Adipocyte (in vitro differentiated cells): ENCODE data around the gene CYP2R1.
A peak's percentile ranks its signal among the peaks of the same experiment; 100 is the strongest.

ENCODE experiments used
- DNase-seq: peaks from one replicate; pipeline ENCODE4 v3.0.0-alpha.2; 2015; ENCODE audit warnings: low read depth
- H3K27me3 ChIP-seq: replicated peaks from 2 replicates; pipeline ENCODE4 v1.7.0; 2013; ENCODE audit warnings: mild to moderate bottlenecking, low read length, moderate library complexity; ENCODE audit not compliant: control insufficient read depth, insufficient read depth
- H3K36me3 ChIP-seq: 2 replicates; pipeline ENCODE4 v1.7.0; 2013; ENCODE audit warnings: low read length, mild to moderate bottlenecking, moderate library complexity; ENCODE audit not compliant: control insufficient read depth, insufficient read depth, severe bottlenecking
- H3K4me1 ChIP-seq: 2 replicates; pipeline ENCODE4 v1.7.0; 2013; ENCODE audit warnings: mild to moderate bottlenecking, low read length, moderate library complexity; ENCODE audit not compliant: control insufficient read depth, insufficient read depth
- H3K4me3 ChIP-seq: 2 replicates; pipeline ENCODE4 v1.7.0; 2013; ENCODE audit warnings: mild to moderate bottlenecking, low read length, moderate library complexity
- H3K9ac ChIP-seq: 2 replicates; pipeline ENCODE4 v1.7.0; 2013; ENCODE audit warnings: mild to moderate bottlenecking, low read length, moderate library complexity
- H3K9me3 ChIP-seq: 2 replicates; pipeline ENCODE4 v1.7.0; 2013; ENCODE audit warnings: mild to moderate bottlenecking, low read length, moderate library complexity; ENCODE audit not compliant: control insufficient read depth

The CYP2R1 gene

DNA sequence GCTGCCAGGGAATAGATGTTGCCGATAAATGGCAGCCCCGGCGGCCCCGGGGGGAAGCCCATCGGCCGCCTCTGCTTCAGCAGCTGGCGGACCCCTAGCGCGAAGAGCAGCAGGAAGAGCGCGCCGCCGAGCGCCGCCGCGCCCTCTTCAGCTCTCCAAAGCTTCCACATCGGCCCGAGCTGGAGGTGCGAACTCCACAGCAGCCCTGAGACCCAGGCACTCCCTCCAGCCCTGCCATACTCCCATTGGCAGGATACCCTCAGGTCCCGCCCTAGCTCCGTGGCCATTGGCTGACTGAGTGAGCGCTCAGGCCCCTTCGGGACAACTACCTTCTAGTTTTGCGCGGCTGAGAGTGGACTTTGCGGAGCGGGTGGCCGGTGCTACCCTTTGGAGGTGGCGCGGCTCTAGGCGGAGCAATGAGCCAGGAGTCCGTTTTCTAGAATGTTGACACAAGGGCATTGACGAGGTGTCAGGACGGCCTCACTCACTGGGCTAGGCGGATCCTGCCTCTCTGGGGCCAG lies at the start of gene CYP2R1:
Gene CYP2R1 (minus strand): TSS at position 196 of the 521 bp plus-strand sequence. CDS start 26 bp downstream, at position 170.
- Histone ChIP-seq H3K36me3 (no peaks in the 10 kb centered on the region), H3K4me3 (peak within 1 kb of the TSS; percentile 94), H3K9me3 (no peaks in the 10 kb centered on the region), H3K4me1 (peaks cover 21% of the 10 kb centered on the region), H3K9ac (peak within 1 kb of the TSS; percentile 83), H3K27me3 (no peaks in the 10 kb centered on the region)
- DNase-seq = peak; percentile 97

DNA sequence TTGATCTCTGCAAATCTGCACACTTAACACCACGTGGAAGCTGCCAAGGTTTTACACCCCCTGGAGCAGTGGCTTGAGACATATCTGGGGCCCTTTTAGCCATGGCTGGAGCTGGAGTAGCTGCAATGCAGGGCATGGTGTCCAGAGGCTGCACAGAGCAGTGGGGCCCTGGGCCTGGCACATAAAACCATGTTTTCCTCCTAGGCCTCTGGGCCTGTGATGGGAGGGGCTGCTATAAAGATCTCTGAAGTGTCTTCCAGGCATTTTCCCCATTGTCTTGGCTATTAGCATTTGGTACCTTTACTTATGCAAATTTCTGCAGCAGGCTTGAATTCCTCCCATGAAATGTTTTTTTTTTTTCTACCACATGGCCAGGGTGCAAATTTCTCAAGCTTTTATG lies 46.9 kb upstream of the CYP2R1 start:
- Histone ChIP-seq H3K4me1 (no peaks in the 10 kb centered on the region), H3K9me3 (peaks cover 2% of the 10 kb centered on the region), H3K4me3 (no peak overlapping the region), H3K9ac (no peak overlapping the region), H3K27me3 (no peaks in the 10 kb centered on the region), H3K36me3 (no peaks in the 10 kb centered on the region)
- no peak for DNase-seq

- no peak overlapping the region for H3K9ac ChIP-seq
- no peak overlapping the region for H3K4me3 ChIP-seq
- H3K4me1 ChIP-seq = no peaks in the 10 kb centered on the region
- H3K27me3 ChIP-seq = no peaks in the 10 kb centered on the region
- no peak for DNase-seq
- peaks cover 2% of the 10 kb centered on the region for H3K9me3 ChIP-seq
- no peaks in the 10 kb centered on the region for H3K36me3 ChIP-seq
These were observed 42.8 kb upstream of the CYP2R1 start for GRCh38 chr11:14934641-14935351.

- Histone ChIP-seq H3K9ac (no peak overlapping the region), H3K4me1 (no peaks in the 10 kb centered on the region), H3K4me3 (no peak overlapping the region), H3K27me3 (no peaks in the 10 kb centered on the region), H3K36me3 (no peaks in the 10 kb centered on the region), H3K9me3 (peaks cover 17% of the 10 kb centered on the region)
- DNase-seq = no peak
These were observed 40.4 kb upstream of the CYP2R1 start for GRCh38 chr11:14932447-14932846.

DNA sequence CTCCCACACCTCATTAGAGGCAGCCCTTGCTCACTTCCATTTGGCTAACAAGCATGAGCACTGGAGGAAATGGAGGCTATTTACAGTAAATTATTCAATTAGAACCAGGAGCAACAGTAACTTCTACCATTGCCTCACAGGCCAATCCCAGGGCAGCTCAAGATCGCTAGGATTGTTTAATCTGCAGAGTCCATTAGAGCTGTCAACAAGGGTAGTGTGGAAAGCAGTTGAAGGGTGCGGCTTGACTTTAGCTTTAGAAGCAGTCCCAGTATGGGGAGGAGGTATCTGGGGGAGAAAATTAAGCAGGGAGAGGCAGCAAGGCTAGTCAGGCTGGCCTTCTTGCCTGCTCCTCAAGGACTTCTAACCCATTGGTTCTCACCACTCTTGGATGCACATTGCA lies 38.3 kb upstream of the CYP2R1 start:
- no peaks in the 10 kb centered on the region for H3K36me3 ChIP-seq
- no peak overlapping the region for H3K4me3 ChIP-seq
- H3K9ac ChIP-seq = no peak overlapping the region
- H3K9me3 ChIP-seq = peaks cover 20% of the 10 kb centered on the region
- no peaks in the 10 kb centered on the region for H3K4me1 ChIP-seq
- H3K27me3 ChIP-seq = no peaks in the 10 kb centered on the region
- DNase-seq = no peak

GRCh38 chr11:14927146-14927545 lies 35.1 kb upstream of the CYP2R1 start:
- DNase-seq = no peak
- H3K27me3 ChIP-seq = peaks cover 11% of the 10 kb centered on the region
- H3K9ac ChIP-seq = no peak overlapping the region
- no peaks in the 10 kb centered on the region for H3K36me3 ChIP-seq
- no peaks in the 10 kb centered on the region for H3K4me1 ChIP-seq
- peaks cover 20% of the 10 kb centered on the region for H3K9me3 ChIP-seq
- H3K4me3 ChIP-seq = no peak overlapping the region

- H3K9me3 ChIP-seq = peaks cover 18% of the 10 kb centered on the region
- no peak overlapping the region for H3K9ac ChIP-seq
- H3K4me3 ChIP-seq = no peak overlapping the region
- no peak for DNase-seq
- H3K4me1 ChIP-seq = no peaks in the 10 kb centered on the region
- H3K27me3 ChIP-seq = peaks cover 24% of the 10 kb centered on the region
- no peaks in the 10 kb centered on the region for H3K36me3 ChIP-seq
These were observed 32.3 kb upstream of the CYP2R1 start for GRCh38 chr11:14924318-14924717.

DNA sequence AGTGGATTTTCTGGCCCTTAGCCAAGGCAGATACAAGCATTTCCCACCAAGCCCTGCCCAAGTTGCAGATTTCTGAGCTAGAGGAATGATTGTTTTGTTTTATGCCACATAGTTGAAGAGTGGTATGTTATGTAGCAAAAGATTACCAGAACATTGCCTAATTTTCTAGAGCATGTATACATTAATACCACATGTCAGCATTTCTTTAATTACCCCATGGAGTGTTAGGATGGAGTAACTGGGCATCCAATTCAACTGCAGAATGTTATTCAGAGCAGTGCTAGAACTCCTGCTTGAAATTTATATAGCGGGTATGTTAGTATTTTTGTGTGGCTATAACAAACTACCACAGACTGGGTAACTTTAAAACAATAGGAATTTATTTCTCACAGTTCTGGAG lies 24.4 kb upstream of the CYP2R1 start:
- DNase-seq = no peak
- H3K4me3 ChIP-seq = no peak overlapping the region
- H3K9me3 ChIP-seq = no peaks in the 10 kb centered on the region
- H3K4me1 ChIP-seq = no peaks in the 10 kb centered on the region
- H3K27me3 ChIP-seq = peaks cover 12% of the 10 kb centered on the region
- no peak overlapping the region for H3K9ac ChIP-seq
- H3K36me3 ChIP-seq = no peaks in the 10 kb centered on the region

DNA sequence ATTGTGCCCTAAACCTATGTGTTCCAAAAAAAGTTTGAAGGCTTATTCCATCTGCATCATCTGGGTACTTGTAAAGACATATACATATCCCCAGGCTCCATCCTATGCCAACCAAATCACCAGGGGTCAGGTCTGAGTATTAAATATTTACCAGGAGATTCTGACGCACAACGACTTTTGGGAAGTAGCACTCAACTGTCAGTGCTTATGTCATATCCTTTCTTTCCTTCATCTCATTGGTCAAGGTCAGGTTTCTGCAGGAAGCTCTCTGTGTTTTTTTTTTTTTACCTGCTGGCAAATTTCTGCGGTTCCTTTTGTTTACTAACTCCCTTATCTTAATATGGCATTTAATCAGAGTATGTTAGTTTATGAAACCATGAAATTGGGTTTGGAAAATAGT lies 22.5 kb upstream of the CYP2R1 start:
- no peak overlapping the region for H3K9ac ChIP-seq

GRCh38 chr11:14908214-14908880 lies 16.3 kb upstream of the CYP2R1 start:
- peak; percentile 54 for DNase-seq
- no peaks in the 10 kb centered on the region for H3K36me3 ChIP-seq
- H3K4me3 ChIP-seq = no peak overlapping the region
- no peaks in the 10 kb centered on the region for H3K9me3 ChIP-seq
- no peak overlapping the region for H3K9ac ChIP-seq
- H3K27me3 ChIP-seq = peaks cover 5% of the 10 kb centered on the region
- H3K4me1 ChIP-seq = peaks cover 22% of the 10 kb centered on the region

More for the DNA sequence above, 22.5 kb upstream of the CYP2R1 start:
- peaks cover 1% of the 10 kb centered on the region for H3K27me3 ChIP-seq
- DNase-seq = no peak
- no peaks in the 10 kb centered on the region for H3K9me3 ChIP-seq
- H3K4me3 ChIP-seq = no peak overlapping the region
- H3K4me1 ChIP-seq = no peaks in the 10 kb centered on the region
- H3K36me3 ChIP-seq = no peaks in the 10 kb centered on the region

- Histone ChIP-seq H3K4me3 (no peak overlapping the region), H3K9me3 (no peaks in the 10 kb centered on the region), H3K4me1 (peaks cover 26% of the 10 kb centered on the region), H3K27me3 (peaks cover 5% of the 10 kb centered on the region), H3K9ac (no peak overlapping the region), H3K36me3 (no peaks in the 10 kb centered on the region)
- peak; percentile 47 for DNase-seq
These were observed 15.6 kb upstream of the CYP2R1 start for GRCh38 chr11:14907411-14908213.
